Fibroblast of villous mesenchyme (primary cell): Measurements from ENCODE around the gene MARS2. TPM values are rescaled to one million over a fixed set of nuclear protein-coding genes. Genes with fewer than 3 reads are reported as not detected.
"Not testable (repeated sequence)": the region's sequence is repeated elsewhere in the genome, so short reads cannot be mapped to it uniquely, and the experiment has no call there.

Experiments
- DNase-seq: peaks from one replicate; pipeline ENCODE4 v3.0.0-alpha.2; 2010; ENCODE audit warnings: low read depth
- H3K4me3 ChIP-seq: 2 replicates; pipeline ENCODE4 v1.5.1; 2011; ENCODE audit warnings: low read depth, mild to moderate bottlenecking, low read length
- total RNA-seq: library from RNA; depleted of rRNA; stranded (reverse); fragments of >200 nt; gene quantifications from 2 replicates; pipeline ENCODE4 v1.2.3, GENCODE V29; 2012
- TF ChIP-seq, protein P1 (sequence below): IDR thresholded peaks from 2 replicates; pipeline ENCODE4 v1.5.1; 2012; ENCODE audit warnings: low read depth, mild to moderate bottlenecking, low read length; ENCODE audit not compliant: insufficient read depth

The MARS2 gene
- total RNA-seq, 1 donor: 5.2 TPM

- H3K4me3 ChIP-seq: no peak overlapping the region
- TF ChIP-seq, protein P1, sequence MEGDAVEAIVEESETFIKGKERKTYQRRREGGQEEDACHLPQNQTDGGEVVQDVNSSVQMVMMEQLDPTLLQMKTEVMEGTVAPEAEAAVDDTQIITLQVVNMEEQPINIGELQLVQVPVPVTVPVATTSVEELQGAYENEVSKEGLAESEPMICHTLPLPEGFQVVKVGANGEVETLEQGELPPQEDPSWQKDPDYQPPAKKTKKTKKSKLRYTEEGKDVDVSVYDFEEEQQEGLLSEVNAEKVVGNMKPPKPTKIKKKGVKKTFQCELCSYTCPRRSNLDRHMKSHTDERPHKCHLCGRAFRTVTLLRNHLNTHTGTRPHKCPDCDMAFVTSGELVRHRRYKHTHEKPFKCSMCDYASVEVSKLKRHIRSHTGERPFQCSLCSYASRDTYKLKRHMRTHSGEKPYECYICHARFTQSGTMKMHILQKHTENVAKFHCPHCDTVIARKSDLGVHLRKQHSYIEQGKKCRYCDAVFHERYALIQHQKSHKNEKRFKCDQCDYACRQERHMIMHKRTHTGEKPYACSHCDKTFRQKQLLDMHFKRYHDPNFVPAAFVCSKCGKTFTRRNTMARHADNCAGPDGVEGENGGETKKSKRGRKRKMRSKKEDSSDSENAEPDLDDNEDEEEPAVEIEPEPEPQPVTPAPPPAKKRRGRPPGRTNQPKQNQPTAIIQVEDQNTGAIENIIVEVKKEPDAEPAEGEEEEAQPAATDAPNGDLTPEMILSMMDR: no peak
- no peak for DNase-seq
These were observed 12.7 kb downstream of the MARS2 start for GRCh38 chr2:197717863-197718262.

GRCh38 chr2:197727011-197727410 lies 21.8 kb downstream of the MARS2 start:
- H3K4me3 ChIP-seq: no peak overlapping the region
- no peak for DNase-seq
- TF ChIP-seq, protein P1: no peak

- H3K4me3 ChIP-seq: peak overlapping the region; percentile 56
- DNase-seq: not testable (repeated sequence)
These were observed 23.7 kb downstream of the MARS2 start for GRCh38 chr2:197728555-197729544.

DNA sequence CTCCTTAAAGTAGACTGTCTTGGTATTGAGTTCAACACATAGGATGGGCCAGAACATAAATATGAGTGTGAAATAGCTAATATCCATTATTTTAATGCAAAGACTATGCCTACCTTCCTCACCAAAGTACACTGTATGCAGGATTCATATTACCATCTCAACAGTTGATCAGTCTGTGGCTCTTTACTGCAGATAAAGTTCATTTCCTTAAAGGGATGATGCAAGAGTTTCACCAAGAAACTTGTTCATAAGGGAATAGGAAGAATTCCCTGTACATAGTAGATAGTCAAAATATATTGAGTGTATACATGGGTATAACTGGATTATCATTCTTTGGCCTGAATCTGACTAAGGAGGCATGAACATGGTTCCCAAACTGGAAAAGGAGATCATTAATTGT lies 35.0 kb downstream of the MARS2 start:
- H3K4me3 ChIP-seq: no peak overlapping the region
- TF ChIP-seq, protein P1: no peak

More for the DNA sequence above, 35.0 kb downstream of the MARS2 start:
- no peak for DNase-seq

Other genes with a start within 250 kb of the MARS2 start
- 118 and 185 TPM in 2 replicates for gene HSPD1, start 205.5 kb upstream of the MARS2 start, total RNA-seq
- gene HSPE1, start 205.0 kb upstream of the MARS2 start, total RNA-seq: 34.1 and 58.3 TPM in 2 replicates
- 30.3 and 44.5 TPM in 2 replicates for gene MOB4, start 189.3 kb upstream of the MARS2 start, total RNA-seq
- gene RFTN2, start 29.8 kb upstream of the MARS2 start, total RNA-seq: 4.7 and 6.4 TPM in 2 replicates
- not detected in 2 replicates for gene BOLL, start 80.0 kb downstream of the MARS2 start, total RNA-seq
- gene PLCL1, start 99.2 kb downstream of the MARS2 start, total RNA-seq: 0.43 and 0.64 TPM in 2 replicates